ENCODE results near the gene SLF2. TPM values are rescaled to one million over a fixed set of nuclear protein-coding genes. Genes with fewer than 3 reads are reported as not detected.

SLF2 gene, protein sequence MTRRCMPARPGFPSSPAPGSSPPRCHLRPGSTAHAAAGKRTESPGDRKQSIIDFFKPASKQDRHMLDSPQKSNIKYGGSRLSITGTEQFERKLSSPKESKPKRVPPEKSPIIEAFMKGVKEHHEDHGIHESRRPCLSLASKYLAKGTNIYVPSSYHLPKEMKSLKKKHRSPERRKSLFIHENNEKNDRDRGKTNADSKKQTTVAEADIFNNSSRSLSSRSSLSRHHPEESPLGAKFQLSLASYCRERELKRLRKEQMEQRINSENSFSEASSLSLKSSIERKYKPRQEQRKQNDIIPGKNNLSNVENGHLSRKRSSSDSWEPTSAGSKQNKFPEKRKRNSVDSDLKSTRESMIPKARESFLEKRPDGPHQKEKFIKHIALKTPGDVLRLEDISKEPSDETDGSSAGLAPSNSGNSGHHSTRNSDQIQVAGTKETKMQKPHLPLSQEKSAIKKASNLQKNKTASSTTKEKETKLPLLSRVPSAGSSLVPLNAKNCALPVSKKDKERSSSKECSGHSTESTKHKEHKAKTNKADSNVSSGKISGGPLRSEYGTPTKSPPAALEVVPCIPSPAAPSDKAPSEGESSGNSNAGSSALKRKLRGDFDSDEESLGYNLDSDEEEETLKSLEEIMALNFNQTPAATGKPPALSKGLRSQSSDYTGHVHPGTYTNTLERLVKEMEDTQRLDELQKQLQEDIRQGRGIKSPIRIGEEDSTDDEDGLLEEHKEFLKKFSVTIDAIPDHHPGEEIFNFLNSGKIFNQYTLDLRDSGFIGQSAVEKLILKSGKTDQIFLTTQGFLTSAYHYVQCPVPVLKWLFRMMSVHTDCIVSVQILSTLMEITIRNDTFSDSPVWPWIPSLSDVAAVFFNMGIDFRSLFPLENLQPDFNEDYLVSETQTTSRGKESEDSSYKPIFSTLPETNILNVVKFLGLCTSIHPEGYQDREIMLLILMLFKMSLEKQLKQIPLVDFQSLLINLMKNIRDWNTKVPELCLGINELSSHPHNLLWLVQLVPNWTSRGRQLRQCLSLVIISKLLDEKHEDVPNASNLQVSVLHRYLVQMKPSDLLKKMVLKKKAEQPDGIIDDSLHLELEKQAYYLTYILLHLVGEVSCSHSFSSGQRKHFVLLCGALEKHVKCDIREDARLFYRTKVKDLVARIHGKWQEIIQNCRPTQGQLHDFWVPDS
- 10 to 100 TPM; 30.9 to 34.3 TPM for total RNA-seq

DNA sequence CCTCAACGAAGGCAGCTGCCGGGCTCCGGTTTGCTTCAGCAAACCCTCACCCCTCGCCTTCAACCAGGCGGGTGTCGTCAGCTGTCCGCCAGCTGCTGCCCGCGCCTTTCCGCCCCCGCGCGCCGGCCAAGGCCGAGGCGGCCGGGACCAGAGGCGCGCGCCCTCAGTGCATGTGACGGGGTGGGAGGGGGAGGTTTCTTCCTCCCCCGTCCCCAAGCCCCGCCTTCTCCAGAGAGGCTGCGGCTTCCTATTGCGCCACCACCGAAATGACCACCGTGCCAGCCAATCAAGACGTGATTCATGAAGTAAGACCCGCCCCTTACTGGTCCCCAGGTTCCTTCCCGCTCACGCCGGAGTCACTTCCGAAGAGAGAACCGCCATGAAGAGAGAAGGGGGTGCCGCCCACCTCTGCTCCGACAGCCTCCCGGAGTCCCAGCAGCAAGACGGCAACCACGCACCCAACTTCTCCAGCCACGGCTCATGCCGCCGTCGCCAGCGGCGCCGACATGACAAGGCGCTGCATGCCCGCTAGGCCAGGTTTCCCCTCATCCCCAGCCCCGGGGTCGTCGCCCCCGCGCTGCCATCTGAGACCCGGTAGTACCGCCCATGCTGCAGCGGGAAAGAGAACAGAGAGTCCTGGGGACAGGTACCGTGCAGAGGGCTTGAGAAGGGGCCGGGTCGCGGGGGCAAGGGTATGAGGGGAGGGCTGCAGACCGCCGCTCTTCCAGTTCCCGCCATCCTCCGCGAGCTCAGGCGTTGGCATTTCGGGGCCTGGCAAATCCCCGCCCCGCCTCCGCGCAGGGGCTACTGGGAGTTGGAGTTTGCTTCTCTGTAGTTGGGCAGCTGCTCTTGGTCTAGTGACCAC is at the start of gene SLF2:
Gene SLF2, plus strand, starts transcription at position 359 of the 865 bp plus-strand sequence. Its CDS starts 148 bp downstream, at position 507.
- Mint-ChIP-seq H3K9me3 (ENCODE audit: low read depth) (no peaks in the 10 kb centered on the region), H3K27me3 (no peaks in the 10 kb centered on the region), H3K4me3 (peak within 1 kb of the TSS; percentile 97), H3K4me1 (peaks cover 45% of the 10 kb centered on the region), H3K27ac (peak within 1 kb of the TSS; percentile 98), H3K36me3 (ENCODE audit: low read depth) (peaks cover 32% of the 10 kb centered on the region)
- DNase-seq (peak; percentile 96), ATAC-seq (peak; percentile 95)
- intact Hi-C loops (cut with DNase I, micrococcal nuclease): loop anchor here (1.0 to 10.0 kb wide), 15 partner anchors 31 to 1482 kb away; partner anchors contain the start of genes MRPL43 (in 2 of the 2), TWNK (in 2 of the 2), BLOC1S2 (in 1 of the 2) and CWF19L1 (in 1 of the 2)
- ChIA-PET POLR2A (interaction anchor here (0.6 kb wide), 1 partner anchor 9 kb away, joined by 6 read pairs; no protein-coding TSS in a partner anchor), CTCF (interaction anchor here (0.5 to 2.0 kb wide), 6 partner anchors 14 to 350 kb away, joined by 3 to 5 read pairs (median 4); no protein-coding TSS in a partner anchor)

DNA sequence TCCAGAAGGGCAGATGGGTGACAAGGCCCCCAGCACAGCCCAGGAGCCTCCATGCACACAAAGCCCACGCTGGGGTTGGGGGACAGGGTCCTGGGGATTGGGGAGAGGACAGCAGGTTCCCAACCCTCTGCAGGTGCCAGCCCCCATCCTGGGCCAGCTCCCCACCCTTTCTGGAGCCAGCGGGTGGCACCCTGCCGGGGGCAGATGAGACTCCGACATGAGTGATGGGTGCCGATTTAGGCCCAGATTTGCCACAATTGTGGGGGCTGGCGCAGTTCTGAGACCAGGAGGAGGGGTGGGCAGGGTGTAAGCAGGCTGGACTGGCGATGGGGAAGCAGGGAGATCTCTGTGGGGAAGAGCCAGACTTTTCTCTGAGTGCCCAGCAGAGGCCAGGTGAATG is 49.3 kb upstream of the SLF2 start:
- Mint-ChIP-seq H3K27me3 (peaks cover 40% of the 10 kb centered on the region), H3K36me3 (ENCODE audit: low read depth) (no peaks in the 10 kb centered on the region), H3K4me1 (peaks cover 4% of the 10 kb centered on the region), H3K9me3 (ENCODE audit: low read depth) (no peaks in the 10 kb centered on the region), H3K4me3 (no peak overlapping the region), H3K27ac (no peak overlapping the region)
- ChIA-PET POLR2A (no interaction called here), CTCF (no interaction called here)
- DNase-seq (no peak), ATAC-seq (no peak)
- intact Hi-C loops (cut with DNase I, micrococcal nuclease): no loop called here

DNA sequence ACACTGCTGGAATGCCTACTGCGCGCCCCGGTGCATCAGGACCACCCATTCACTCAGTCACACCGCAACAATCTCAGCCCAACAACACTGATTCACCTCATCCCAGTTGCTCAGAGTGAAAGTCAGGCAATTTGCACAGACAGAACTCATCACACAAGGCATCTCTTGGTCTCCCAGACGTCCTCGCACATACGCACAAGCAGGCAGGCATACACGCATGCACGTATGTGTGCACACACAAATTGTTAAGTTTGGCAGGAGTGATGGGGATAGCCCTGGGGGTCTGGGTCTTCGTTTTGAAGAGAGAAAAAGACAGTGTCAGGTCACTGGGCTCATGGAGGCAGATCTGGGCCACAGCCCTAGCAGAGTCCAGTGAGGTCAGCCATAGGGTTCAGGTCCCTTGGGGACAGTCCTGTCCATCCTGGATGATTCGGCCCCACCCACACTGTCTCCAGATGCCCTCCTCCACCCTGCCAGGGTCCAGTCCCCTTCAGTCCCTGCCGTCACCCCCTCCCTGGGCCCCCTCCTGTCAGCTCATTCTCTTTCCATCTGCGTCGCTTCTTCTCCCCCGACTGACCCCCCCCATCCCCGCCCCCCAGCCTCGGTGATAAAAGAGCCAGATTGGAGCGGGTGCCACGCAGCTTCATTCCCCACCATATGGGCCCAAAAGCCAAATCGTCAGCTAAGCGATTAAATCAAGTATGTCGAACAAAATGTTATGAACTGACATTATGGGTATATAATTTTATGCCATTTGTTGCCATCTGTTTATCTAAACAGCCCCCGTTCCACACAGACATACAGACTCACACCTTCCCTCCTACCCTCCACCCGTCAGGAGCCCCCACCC is 48.5 kb upstream of the SLF2 start:
- ChIA-PET CTCF (no interaction called here), POLR2A (no interaction called here)
- Mint-ChIP-seq H3K27me3 (peaks cover 39% of the 10 kb centered on the region), H3K4me3 (no peak overlapping the region), H3K9me3 (ENCODE audit: low read depth) (no peaks in the 10 kb centered on the region), H3K36me3 (ENCODE audit: low read depth) (no peaks in the 10 kb centered on the region), H3K4me1 (peaks cover 4% of the 10 kb centered on the region), H3K27ac (no peak overlapping the region)
- intact Hi-C loops (cut with DNase I, micrococcal nuclease): no loop called here
- DNase-seq (no peak), ATAC-seq (no peak)

DNA sequence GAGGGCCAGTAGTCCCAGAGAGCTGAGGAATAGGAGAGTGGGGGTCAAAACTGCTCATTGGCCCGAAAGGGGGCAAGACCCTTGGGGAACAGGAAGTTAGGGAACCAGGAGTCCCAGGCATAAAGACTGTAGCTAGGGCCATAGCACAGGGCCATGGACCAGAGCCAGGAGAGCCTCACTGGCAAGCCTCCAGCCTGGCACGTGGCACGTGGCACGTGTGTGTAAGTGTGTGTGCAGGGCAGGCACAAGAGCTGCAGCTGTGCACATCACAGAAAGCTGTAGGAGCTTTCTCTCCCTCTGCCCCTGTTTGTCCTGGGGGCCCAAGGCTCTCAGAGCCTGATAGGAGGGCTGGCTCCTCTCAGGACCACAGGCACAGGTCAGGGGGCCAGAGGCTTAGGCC is 47.8 kb upstream of the SLF2 start:
- ChIA-PET POLR2A (no interaction called here), CTCF (interaction anchor here (0.9 kb wide), 1 partner anchor 10 kb away, joined by 3 read pairs; no protein-coding TSS in a partner anchor)
- H3K4me3 Mint-ChIP-seq: no peak overlapping the region
- intact Hi-C loops (cut with DNase I, micrococcal nuclease): no loop called here
- DNase-seq (no peak), ATAC-seq (no peak)
- no peak overlapping the region for H3K27ac Mint-ChIP-seq
- peaks cover 4% of the 10 kb centered on the region for H3K4me1 Mint-ChIP-seq
- H3K27me3 Mint-ChIP-seq: peaks cover 35% of the 10 kb centered on the region
- H3K9me3 Mint-ChIP-seq (ENCODE audit: low read depth): no peaks in the 10 kb centered on the region
- H3K36me3 Mint-ChIP-seq (ENCODE audit: low read depth): no peaks in the 10 kb centered on the region

DNA sequence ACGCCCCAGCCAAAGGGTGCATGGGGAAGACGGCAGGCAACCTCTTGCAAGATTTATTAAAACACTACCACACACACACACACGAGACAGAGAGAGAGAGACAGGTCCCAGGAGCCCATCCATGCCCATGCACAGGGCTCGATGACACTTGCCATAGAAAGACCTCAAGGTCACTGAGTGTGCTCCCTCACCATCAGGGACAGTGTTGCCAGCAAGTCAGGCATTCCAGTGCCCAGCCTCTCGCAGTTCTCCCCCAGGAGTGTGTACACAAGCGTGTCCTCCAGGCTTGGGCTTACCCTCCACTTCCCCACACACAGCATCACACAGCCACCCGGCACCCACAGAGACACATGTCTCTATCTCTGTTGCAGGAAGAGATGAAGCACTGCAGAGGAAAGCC is 46.8 kb upstream of the SLF2 start:
- intact Hi-C loops (cut with DNase I, micrococcal nuclease): no loop called here
- DNase-seq (no peak), ATAC-seq (no peak)
- POLR2A ChIA-PET: no interaction called here
- Mint-ChIP-seq H3K36me3 (ENCODE audit: low read depth) (no peaks in the 10 kb centered on the region), H3K27me3 (peaks cover 31% of the 10 kb centered on the region), H3K9me3 (ENCODE audit: low read depth) (no peaks in the 10 kb centered on the region), H3K27ac (no peak overlapping the region), H3K4me3 (no peak overlapping the region), H3K4me1 (peaks cover 4% of the 10 kb centered on the region)
- CTCF ChIA-PET: interaction anchor here (0.9 kb wide), 1 partner anchor 11 kb away, joined by 3 read pairs; no protein-coding TSS in a partner anchor

DNA sequence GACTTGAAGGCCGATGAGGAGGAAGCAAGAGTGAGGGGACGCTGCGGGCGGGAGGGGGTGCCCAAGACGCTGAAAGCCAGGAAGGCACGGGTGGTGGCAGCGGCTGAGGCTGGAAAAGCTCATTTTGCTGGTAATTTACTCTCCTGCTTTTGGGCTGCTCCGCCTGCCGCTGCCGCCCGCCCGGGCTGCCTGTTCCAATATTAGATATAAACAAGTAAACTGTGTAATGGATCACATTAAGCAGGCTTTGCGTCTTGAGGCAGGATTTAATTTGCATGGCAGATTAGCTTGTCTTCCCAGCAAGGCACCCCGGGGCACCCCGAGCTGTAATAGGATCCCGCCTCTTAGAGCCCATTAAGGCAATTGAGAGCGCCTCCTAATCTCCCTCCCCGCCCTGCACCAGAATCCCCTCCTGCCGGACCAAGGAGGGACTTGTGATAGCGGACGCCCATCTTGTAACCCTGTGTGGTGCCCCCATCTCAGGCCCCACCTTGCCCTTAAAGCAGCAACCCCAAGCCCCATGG is 46.1 kb upstream of the SLF2 start:
- no peak for ATAC-seq
- POLR2A ChIA-PET: no interaction called here
- Mint-ChIP-seq H3K4me3 (no peak overlapping the region), H3K9me3 (ENCODE audit: low read depth) (no peaks in the 10 kb centered on the region), H3K27me3 (peaks cover 30% of the 10 kb centered on the region), H3K4me1 (peaks cover 4% of the 10 kb centered on the region), H3K27ac (no peak overlapping the region), H3K36me3 (ENCODE audit: low read depth) (no peaks in the 10 kb centered on the region)
- no peak for DNase-seq
- intact Hi-C loops (cut with DNase I, micrococcal nuclease): no loop called here
- CTCF ChIA-PET: interaction anchor here (0.5 kb wide), 1 partner anchor 15 kb away, joined by 3 read pairs; no protein-coding TSS in a partner anchor

DNA sequence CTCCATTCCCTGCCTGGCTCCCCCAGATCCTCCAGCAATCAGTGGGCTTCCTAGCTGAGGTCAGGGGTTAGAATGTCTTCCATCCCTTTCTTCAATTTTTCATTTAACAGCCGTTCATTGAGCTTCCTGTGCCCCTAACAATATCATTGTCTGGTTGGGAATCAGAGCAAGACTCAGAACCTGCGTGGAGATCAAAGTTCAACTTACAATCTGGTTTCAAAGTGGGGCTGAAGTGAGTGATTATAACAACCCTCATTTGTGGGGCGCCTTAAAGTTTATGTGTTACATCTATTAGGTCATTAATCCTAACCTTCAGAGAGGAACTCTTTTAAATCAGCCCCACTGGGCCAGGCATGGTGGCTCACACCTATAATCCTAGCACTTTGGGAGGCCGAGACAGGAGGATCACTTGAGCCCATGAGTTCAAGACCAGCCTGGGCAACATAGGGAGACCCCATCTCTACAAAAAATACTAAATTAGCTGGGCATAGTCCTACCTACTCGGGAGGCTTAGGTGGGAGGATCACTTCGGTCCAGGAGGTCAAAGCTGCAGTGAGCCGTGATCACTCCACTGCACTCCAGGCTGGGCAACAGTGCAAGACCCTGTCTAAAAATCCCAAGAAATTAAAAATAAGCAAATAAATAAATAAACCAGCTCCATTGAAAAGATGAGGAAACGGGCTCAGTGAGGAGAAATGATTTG is 45.4 kb upstream of the SLF2 start:
- DNase-seq: no peak
- no peaks in the 10 kb centered on the region for H3K36me3 Mint-ChIP-seq (ENCODE audit: low read depth)
- H3K4me1 Mint-ChIP-seq: peaks cover 4% of the 10 kb centered on the region
- H3K27ac Mint-ChIP-seq: no peak overlapping the region
- ChIA-PET CTCF (interaction anchor here (0.5 to 1.1 kb wide), 3 partner anchors 14 to 196 kb away, joined by 3 to 4 read pairs (median 3); no protein-coding TSS in a partner anchor), POLR2A (no interaction called here)
- intact Hi-C loops (cut with DNase I, micrococcal nuclease): no loop called here
- H3K4me3 Mint-ChIP-seq: no peak overlapping the region
- ATAC-seq: no peak
- H3K9me3 Mint-ChIP-seq (ENCODE audit: low read depth): no peaks in the 10 kb centered on the region
- H3K27me3 Mint-ChIP-seq: peaks cover 26% of the 10 kb centered on the region

DNA sequence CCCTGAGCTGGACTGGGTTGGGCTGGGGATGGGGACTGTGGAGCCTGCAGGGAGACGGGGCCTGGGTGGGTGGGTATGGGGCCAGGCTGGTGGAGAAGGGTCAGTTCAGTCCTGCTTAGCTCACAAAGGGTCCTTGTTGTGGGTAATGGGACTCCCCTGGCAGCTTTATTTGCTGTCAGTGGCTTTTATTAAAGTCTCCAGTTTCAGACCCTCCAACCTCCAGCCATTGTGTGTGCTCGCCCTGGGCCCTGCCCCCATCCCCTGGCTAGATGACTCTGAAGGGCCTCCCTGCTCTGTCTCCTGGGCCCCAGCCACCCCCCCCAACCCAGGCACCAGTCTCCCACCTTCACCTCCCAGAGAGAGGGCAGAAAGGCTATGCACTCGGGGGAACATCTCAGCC is 44.4 kb upstream of the SLF2 start:
- no peaks in the 10 kb centered on the region for H3K36me3 Mint-ChIP-seq (ENCODE audit: low read depth)
- peaks cover 4% of the 10 kb centered on the region for H3K4me1 Mint-ChIP-seq
- H3K4me3 Mint-ChIP-seq: no peak overlapping the region
- H3K27ac Mint-ChIP-seq: no peak overlapping the region
- DNase-seq (no peak), ATAC-seq (no peak)
- ChIA-PET POLR2A (no interaction called here), CTCF (interaction anchor here (1.1 kb wide), 1 partner anchor 197 kb away, joined by 3 read pairs; no protein-coding TSS in a partner anchor)
- intact Hi-C loops (cut with DNase I, micrococcal nuclease): no loop called here
- H3K27me3 Mint-ChIP-seq: peaks cover 26% of the 10 kb centered on the region
- H3K9me3 Mint-ChIP-seq (ENCODE audit: low read depth): no peaks in the 10 kb centered on the region

DNA sequence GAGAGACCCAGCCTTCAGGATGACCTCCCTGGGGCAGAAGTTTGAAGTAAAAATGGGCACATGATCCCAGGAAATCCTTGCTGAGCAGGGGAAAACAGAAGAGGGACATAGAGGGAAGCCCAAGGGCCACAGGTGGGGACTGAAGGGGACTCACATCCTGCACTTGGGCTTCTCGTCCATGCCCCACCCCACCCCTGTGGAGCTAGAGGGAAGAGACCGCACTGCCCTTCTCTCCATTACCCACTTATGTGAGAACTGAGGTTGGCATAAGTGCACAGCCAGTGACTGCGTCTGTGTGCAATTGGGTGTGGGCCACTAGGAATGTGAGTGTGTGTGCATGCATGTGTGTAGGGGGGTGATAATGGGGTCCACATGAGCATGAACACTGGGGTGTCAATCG is 43.4 kb upstream of the SLF2 start:
- intact Hi-C loops (cut with DNase I, micrococcal nuclease): no loop called here
- Mint-ChIP-seq H3K27ac (no peak overlapping the region), H3K36me3 (ENCODE audit: low read depth) (no peaks in the 10 kb centered on the region), H3K4me3 (no peak overlapping the region), H3K4me1 (peaks cover 4% of the 10 kb centered on the region), H3K27me3 (peaks cover 23% of the 10 kb centered on the region), H3K9me3 (ENCODE audit: low read depth) (no peaks in the 10 kb centered on the region)
- no peak for ATAC-seq
- no peak for DNase-seq
- ChIA-PET POLR2A (no interaction called here), CTCF (no interaction called here)
